Measurements from ENCODE around the gene SIX1.

DNA sequence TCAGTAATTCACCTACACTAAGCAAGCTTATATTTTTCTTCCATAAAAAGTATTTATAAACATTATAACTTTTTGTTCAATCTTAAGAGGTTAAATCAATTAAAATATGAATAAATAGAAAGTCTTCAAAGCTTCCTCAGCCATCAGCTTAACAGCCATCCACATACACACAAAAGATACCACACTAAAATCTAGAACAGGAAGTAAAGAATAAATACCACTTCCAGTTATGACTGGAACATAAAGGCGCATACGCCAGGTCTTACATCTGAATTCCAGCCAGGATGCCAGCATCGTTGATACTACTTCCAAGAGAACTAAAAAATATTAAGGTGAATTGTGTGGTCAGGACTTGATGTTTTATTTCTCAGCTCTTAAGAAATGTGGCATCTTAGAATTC, 17.0 kb downstream of the SIX1 start:
- TF ChIP-seq CTCF (IDR thresholded peaks at IDR 0.05), result no peak
- TF ChIP-seq POLR2A (IDR thresholded peaks at IDR 0.05), result no peak
